ENCODE measurements around the gene ANAPC4. TPM values are rescaled to one million over a fixed set of nuclear protein-coding genes. Genes with fewer than 3 reads are reported as not detected.

Gene ANAPC4
- total RNA-seq, 1 experiment from 2014 or later = 24.7 TPM

- no peak for DNase-seq (ENCODE audit: low spot score)
- in situ Hi-C loops (cut with HindIII; ENCODE audit: low sequenced_read_pairs) = no loop called here
Observed at GRCh38 chr4:25457053-25457715, 80.1 kb downstream of the ANAPC4 start.

DNA sequence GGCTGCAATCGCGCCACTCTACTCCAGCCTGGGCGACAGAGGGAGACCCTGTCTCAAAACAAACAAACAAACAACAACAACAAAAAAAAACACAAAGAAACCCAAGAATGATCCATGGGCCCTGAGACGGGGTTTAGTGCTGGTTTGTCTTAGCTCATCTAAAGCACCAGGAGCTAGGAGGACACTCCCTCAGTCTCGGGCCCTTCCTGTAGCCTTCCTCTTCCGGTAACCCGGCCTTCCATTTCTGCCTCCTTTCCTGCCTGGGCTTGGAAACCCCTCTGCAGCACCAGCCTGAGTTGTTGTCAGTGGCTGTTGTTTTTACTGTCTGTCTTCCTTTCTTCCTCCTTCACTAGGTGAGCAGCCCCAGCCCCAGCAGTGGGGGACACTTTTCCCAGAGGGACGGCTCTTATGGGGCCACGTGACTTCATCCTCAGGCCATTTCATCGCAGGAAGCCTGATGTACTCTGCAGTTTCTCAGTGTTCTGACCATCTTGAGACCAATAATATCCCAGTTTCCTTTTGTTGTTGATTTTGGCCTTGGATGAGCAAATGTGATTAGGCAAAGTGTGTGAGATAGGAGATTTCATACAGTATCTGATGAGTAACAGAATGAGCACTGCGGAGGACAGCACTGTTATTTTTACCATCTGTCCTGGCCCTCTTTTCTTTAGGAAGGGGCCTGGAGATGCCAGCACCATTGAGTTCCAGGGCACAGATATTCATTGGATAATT is 90.1 kb downstream of the ANAPC4 start:
- in situ Hi-C loops (cut with HindIII; ENCODE audit: low sequenced_read_pairs) = no loop called here
- DNase-seq (ENCODE audit: low spot score) = no peak

- in situ Hi-C loops (cut with HindIII; ENCODE audit: low sequenced_read_pairs) = no loop called here
Observed at GRCh38 chr4:25467843-25468242, 90.8 kb downstream of the ANAPC4 start.

More at GRCh38 chr4:25467843-25468242, 90.8 kb downstream of the ANAPC4 start:
- no peak for DNase-seq (ENCODE audit: low spot score)

Other genes starting within 250 kb of the ANAPC4 start
- gene SEPSECS, start 216.8 kb upstream of the ANAPC4 start, total RNA-seq (2014; rRNA removed; shearing (Covaris generic)) = 4.7 and 5.9 TPM in 2 replicates
- 44.1 and 57.7 TPM in 2 replicates for gene PI4K2B, start 143.2 kb upstream of the ANAPC4 start, total RNA-seq (2014; rRNA removed; shearing (Covaris generic))
- 9.7 TPM in 2 replicates for gene ZCCHC4, start 64.5 kb upstream of the ANAPC4 start, total RNA-seq (2014; rRNA removed; shearing (Covaris generic))

Data from G401 (cell line).